ENCODE results near the gene CCND1. TPM values are rescaled to one million over a fixed set of nuclear protein-coding genes. Genes with fewer than 3 reads are reported as not detected.

The CCND1 gene
- 220 and 292 TPM in 2 replicates for total RNA-seq (2014; rRNA removed; shearing (Covaris generic))

- DNase-seq = peak; percentile 95
- H3K36me3 ChIP-seq (replicated peaks; ENCODE audit: control insufficient read depth, insufficient read depth, low read length) = peaks cover 10% of the 10 kb centered on the region
- H3K27me3 ChIP-seq (ENCODE audit: control insufficient read depth, insufficient read depth, low read length) = peaks cover 19% of the 10 kb centered on the region
- H3K4me3 ChIP-seq (ENCODE audit: insufficient read depth, low read depth, low read length) = peak within 1 kb of the TSS; percentile 99
These were observed at the start of gene CCND1 for GRCh38 chr11:69640995-69641581. Gene CCND1, plus strand, starts transcription at chr11:69641156. Its CDS starts 158 bp downstream, at chr11:69641314.

GRCh38 chr11:69592986-69593650 is 47.8 kb upstream of the CCND1 start:
- no peaks in the 10 kb centered on the region for H3K36me3 ChIP-seq (replicated peaks; ENCODE audit: control insufficient read depth, insufficient read depth, low read length)
- no peaks in the 10 kb centered on the region for H3K27me3 ChIP-seq (ENCODE audit: control insufficient read depth, insufficient read depth, low read length)
- no peak overlapping the region for H3K4me3 ChIP-seq (ENCODE audit: insufficient read depth, low read depth, low read length)
- DNase-seq = no peak

GRCh38 chr11:69593851-69594250 is 47.1 kb upstream of the CCND1 start:
- DNase-seq = no peak
- no peaks in the 10 kb centered on the region for H3K27me3 ChIP-seq (ENCODE audit: control insufficient read depth, insufficient read depth, low read length)
- no peaks in the 10 kb centered on the region for H3K36me3 ChIP-seq (replicated peaks; ENCODE audit: control insufficient read depth, insufficient read depth, low read length)
- no peak overlapping the region for H3K4me3 ChIP-seq (ENCODE audit: insufficient read depth, low read depth, low read length)

- Histone ChIP-seq H3K4me3 (ENCODE audit: insufficient read depth, low read depth, low read length) (no peak overlapping the region), H3K27me3 (ENCODE audit: control insufficient read depth, insufficient read depth, low read length) (no peaks in the 10 kb centered on the region), H3K36me3 (replicated peaks; ENCODE audit: control insufficient read depth, insufficient read depth, low read length) (no peaks in the 10 kb centered on the region)
- DNase-seq = no peak
These were observed 46.5 kb upstream of the CCND1 start for GRCh38 chr11:69594481-69594880.

- DNase-seq = no peak
- H3K4me3 ChIP-seq (ENCODE audit: insufficient read depth, low read depth, low read length) = no peak overlapping the region
- no peaks in the 10 kb centered on the region for H3K27me3 ChIP-seq (ENCODE audit: control insufficient read depth, insufficient read depth, low read length)
- H3K36me3 ChIP-seq (replicated peaks; ENCODE audit: control insufficient read depth, insufficient read depth, low read length) = no peaks in the 10 kb centered on the region
These were observed 44.9 kb upstream of the CCND1 start for GRCh38 chr11:69595805-69596665.

GRCh38 chr11:69598147-69598546 is 42.8 kb upstream of the CCND1 start:
- Histone ChIP-seq H3K36me3 (replicated peaks; ENCODE audit: control insufficient read depth, insufficient read depth, low read length) (no peaks in the 10 kb centered on the region), H3K4me3 (ENCODE audit: insufficient read depth, low read depth, low read length) (no peak overlapping the region), H3K27me3 (ENCODE audit: control insufficient read depth, insufficient read depth, low read length) (no peaks in the 10 kb centered on the region)
- peak; percentile 54 for DNase-seq

GRCh38 chr11:69599502-69599901 is 41.5 kb upstream of the CCND1 start:
- H3K27me3 ChIP-seq (ENCODE audit: control insufficient read depth, insufficient read depth, low read length) = no peaks in the 10 kb centered on the region
- no peak overlapping the region for H3K4me3 ChIP-seq (ENCODE audit: insufficient read depth, low read depth, low read length)
- no peak for DNase-seq
- no peaks in the 10 kb centered on the region for H3K36me3 ChIP-seq (replicated peaks; ENCODE audit: control insufficient read depth, insufficient read depth, low read length)

- no peak overlapping the region for H3K4me3 ChIP-seq (ENCODE audit: insufficient read depth, low read depth, low read length)
- no peak for DNase-seq
- no peaks in the 10 kb centered on the region for H3K36me3 ChIP-seq (replicated peaks; ENCODE audit: control insufficient read depth, insufficient read depth, low read length)
- H3K27me3 ChIP-seq (ENCODE audit: control insufficient read depth, insufficient read depth, low read length) = no peaks in the 10 kb centered on the region
These were observed 41.0 kb upstream of the CCND1 start for GRCh38 chr11:69600001-69600400.

- Histone ChIP-seq H3K27me3 (ENCODE audit: control insufficient read depth, insufficient read depth, low read length) (no peaks in the 10 kb centered on the region), H3K36me3 (replicated peaks; ENCODE audit: control insufficient read depth, insufficient read depth, low read length) (no peaks in the 10 kb centered on the region), H3K4me3 (ENCODE audit: insufficient read depth, low read depth, low read length) (no peak overlapping the region)
- no peak for DNase-seq
These were observed 39.7 kb upstream of the CCND1 start for GRCh38 chr11:69601011-69601975.

GRCh38 chr11:69603111-69603836 is 37.7 kb upstream of the CCND1 start:
- peak; percentile 59 for DNase-seq
- Histone ChIP-seq H3K36me3 (replicated peaks; ENCODE audit: control insufficient read depth, insufficient read depth, low read length) (no peaks in the 10 kb centered on the region), H3K4me3 (ENCODE audit: insufficient read depth, low read depth, low read length) (no peak overlapping the region), H3K27me3 (ENCODE audit: control insufficient read depth, insufficient read depth, low read length) (no peaks in the 10 kb centered on the region)

- no peaks in the 10 kb centered on the region for H3K27me3 ChIP-seq (ENCODE audit: control insufficient read depth, insufficient read depth, low read length)
- no peak for DNase-seq
- H3K36me3 ChIP-seq (replicated peaks; ENCODE audit: control insufficient read depth, insufficient read depth, low read length) = no peaks in the 10 kb centered on the region
- no peak overlapping the region for H3K4me3 ChIP-seq (ENCODE audit: insufficient read depth, low read depth, low read length)
These were observed 36.9 kb upstream of the CCND1 start for GRCh38 chr11:69604055-69604454.

- Histone ChIP-seq H3K27me3 (ENCODE audit: control insufficient read depth, insufficient read depth, low read length) (no peaks in the 10 kb centered on the region), H3K36me3 (replicated peaks; ENCODE audit: control insufficient read depth, insufficient read depth, low read length) (no peaks in the 10 kb centered on the region), H3K4me3 (ENCODE audit: insufficient read depth, low read depth, low read length) (no peak overlapping the region)
- no peak for DNase-seq
These were observed 35.0 kb upstream of the CCND1 start for GRCh38 chr11:69605737-69606526.

- no peak for DNase-seq
- Histone ChIP-seq H3K27me3 (ENCODE audit: control insufficient read depth, insufficient read depth, low read length) (no peaks in the 10 kb centered on the region), H3K36me3 (replicated peaks; ENCODE audit: control insufficient read depth, insufficient read depth, low read length) (no peaks in the 10 kb centered on the region), H3K4me3 (ENCODE audit: insufficient read depth, low read depth, low read length) (no peak overlapping the region)
These were observed 31.6 kb upstream of the CCND1 start for GRCh38 chr11:69609351-69609750.

Data from H7 (cell line).